GM12878 (cell line): Measurements from ENCODE around the gene KRTAP5-2. TPM values are rescaled to one million over a fixed set of nuclear protein-coding genes. Genes with fewer than 3 reads are reported as not detected.
"Not testable (repeated sequence)": the region's sequence is repeated elsewhere in the genome, so short reads cannot be mapped to it uniquely, and the experiment has no call there.

Experiments
- ATAC-seq: fragments of 200-7000 bp; cut with Tn5 transposase; 3 replicates; pipeline ENCODE4 v1.9.1; 2020; ENCODE audit warnings: mild to moderate bottlenecking, moderate library complexity
- BruUV-seq: library from RNA; stranded (reverse); fragments of 400-500 nt; replicated peaks from 2 replicates; lab custom pipeline; 2021; lab: Mats Ljungman, UMichigan
- CTCF ChIA-PET: fragments of 300-600 bp; sonication (Branson Sonifier 250); formaldehyde crosslinking; extraction: SDS; loops from one replicate; lab custom pipeline; 2021; ENCODE audit warnings: inconsistent platforms; lab: Yijun Ruan, JAX
- POLR2A ChIA-PET: fragments of 350-600 bp; formaldehyde crosslinking; extraction: SDS; loops from one replicate; lab custom pipeline; 2021; ENCODE audit warnings: inconsistent platforms; lab: Charles Lee
- RAD21 ChIA-PET: fragments of 300-600 bp; sonication (Branson Sonifier 250); formaldehyde crosslinking; loops from one replicate; lab custom pipeline; 2023; ENCODE audit warnings: antibody characterized with exemption; ENCODE audit not compliant: unreplicated experiment; lab: Charles Lee
- SMC1A ChIA-PET: fragments of 300-600 bp; sonication (Branson Sonifier 250); formaldehyde crosslinking; loops from one replicate; lab custom pipeline; 2023; ENCODE audit not compliant: unreplicated experiment, uncharacterized antibody; lab: Charles Lee
- DNase-seq: peaks from one replicate; pipeline ENCODE4 v3.0.0-alpha.2; 2011; ENCODE audit warnings: low read depth, low spot score
- FAIRE-seq: peaks from 3 replicates; lab custom pipeline; 2011; peaks lifted over from hg19 to GRCh38; lab: Jason Lieb, UNC
- H2AFZ ChIP-seq: 2 replicates; pipeline ENCODE4 v1.6.0; 2011; ENCODE audit warnings: low read depth, low read length, control low read depth; ENCODE audit not compliant: control insufficient read depth
- H3K27ac ChIP-seq: 2 replicates; pipeline ENCODE4 v1.5.1; 2011; ENCODE audit warnings: control low read depth; ENCODE audit not compliant: control insufficient read depth, insufficient read depth
- H3K27me3 ChIP-seq, 2 experiments: replicated peaks in 1 of 2; 2 replicates each; pipeline versions ENCODE4 v1.6.0 to v1.6.1; 2011; ENCODE audit warnings: low read length in 1 of 2; ENCODE audit not compliant: control insufficient read depth in 2 of 2, insufficient read depth in 2 of 2
- H3K36me3 ChIP-seq, 2 experiments: 2 replicates each; pipeline ENCODE4 v1.5.1; 2011; ENCODE audit warnings: low read length in 1 of 2; ENCODE audit not compliant: control insufficient read depth in 2 of 2, insufficient read depth in 2 of 2
- H3K4me1 ChIP-seq: 2 replicates; pipeline ENCODE4 v1.6.1; 2011; ENCODE audit warnings: mild to moderate bottlenecking, low read length, moderate library complexity, mixed read lengths; ENCODE audit not compliant: control insufficient read depth, insufficient read depth
- H3K4me2 ChIP-seq: 2 replicates; pipeline ENCODE4 v1.6.0; 2011; ENCODE audit warnings: control low read depth; ENCODE audit not compliant: control insufficient read depth, insufficient read depth
- H3K4me3 ChIP-seq: fragments of 200-600 bp; sonication (generic); 2 replicates; pipeline ENCODE4 v1.5.1; 2016
- H3K79me2 ChIP-seq: 2 replicates; pipeline ENCODE4 v1.6.0; 2011; ENCODE audit warnings: low read length; ENCODE audit not compliant: control insufficient read depth, insufficient read depth
- H3K9ac ChIP-seq: 2 replicates; pipeline ENCODE4 v1.8.0; 2011; ENCODE audit warnings: low read length, control low read depth, mixed read lengths; ENCODE audit not compliant: control insufficient read depth, insufficient read depth
- H3K9me3 ChIP-seq: replicated peaks from 3 replicates; pipeline ENCODE4 v1.5.1; 2011; ENCODE audit warnings: mild to moderate bottlenecking, low read length; ENCODE audit not compliant: control insufficient read depth, insufficient read depth
- H4K20me1 ChIP-seq: 2 replicates; pipeline ENCODE4 v1.6.0; 2011; ENCODE audit not compliant: control insufficient read depth, insufficient read depth
- NRF1 ChIP-seq: conservative IDR thresholded peaks from 2 replicates; pipeline ENCODE4 v1.6.1; 2011; ENCODE audit warnings: mild to moderate bottlenecking, low read depth, low read length, improper control_type of control experiment
- PRDM15 ChIP-seq: fragments of 450-650 bp; formaldehyde crosslinking; IDR thresholded peaks from 2 replicates; pipeline ENCODE4 v1.4.0; 2020; ENCODE audit warnings: mild to moderate bottlenecking, moderate library complexity
- SP1 ChIP-seq: IDR thresholded peaks from one replicate; pipeline ENCODE4 v1.6.1; 2011; ENCODE audit warnings: low read depth, low read length
- WGBS: methylation state at CpG from one replicate; pipeline ENCODE4 v1.1.6; 2016; ENCODE audit warnings: low lambda C conversion rate; ENCODE audit not compliant: insufficient replicate concordance, insufficient coverage; ENCODE audit errors: missing lambda C conversion rate; 5-methylcytosine and 5-hydroxymethylcytosine counted together
- in situ Hi-C: fragments of 300-500 bp; cut with MboI; formaldehyde crosslinking; loops from 9 replicates; pipeline ENCODE4 v1.14.3; 2018; ENCODE audit warnings: mixed read lengths
- intact Hi-C: fragments of 100-400 bp; cut with micrococcal nuclease; formaldehyde crosslinking; loops from one replicate; pipeline ENCODE4 v1.14.2; 2022; ENCODE audit not compliant: unreplicated experiment
- polyA plus RNA-seq, 11 experiments: library from polyadenylated mRNA; depleted of rRNA in 4 of 11; unstranded in 6 of 11; stranded (reverse) in 5 of 11; fragments of >200 nt; fragmentation: Nextera tagmentation in 4 of 11; fragmentation: Illumina TruSeq in 1 of 11; extraction: Ambion mirVana in 4 of 11; extraction: Trizol in 1 of 11; gene quantifications; 1 replicate in 1 of 11; 2 replicates in 10 of 11; pipeline versions ENCODE4 v1.2.1 to v1.2.3, GENCODE V29; 2011 to 2016; ENCODE audit warnings: inconsistent platforms in 2 of 11, missing spikeins in 2 of 11, low read depth in 1 of 11
- total RNA-seq, 4 experiments: library from RNA; depleted of rRNA in 3 of 4; stranded (reverse); fragments of >200 nt in 3 of 4; fragmentation: Illumina TruSeq in 1 of 4; extraction: Trizol in 1 of 4; gene quantifications; 2 replicates each; pipeline versions ENCODE4 v1.2.1 to v1.2.3, GENCODE V29; 2013 to 2021

The KRTAP5-2 gene
- total and polyA plus RNA-seq, 10 of the 15 experiments (the other 5 are each of a cell fraction or from before 2014, with no cell fraction given), result not detected

- H4K20me1 ChIP-seq, H3K4me1 ChIP-seq, ATAC-seq, DNase-seq, POLR2A ChIA-PET, H3K9me3 ChIP-seq, H3K27ac ChIP-seq, H2AFZ ChIP-seq, H3K4me2 ChIP-seq, in situ Hi-C loops, H3K9ac ChIP-seq, H3K4me3 ChIP-seq, H3K36me3 ChIP-seq, H3K79me2 ChIP-seq, BruUV-seq, intact Hi-C loops, FAIRE-seq, H3K27me3 ChIP-seq: not testable (repeated sequence)
- CTCF ChIA-PET, result interaction anchor here (1.0 kb wide), 1 partner anchor 8 kb away, joined by 3 read pairs; no protein-coding TSS in a partner anchor
- WGBS, result 44% methylated on average over 2 of the region's 2 CpGs
- SMC1A ChIA-PET, result interaction anchor here (0.6 kb wide), 1 partner anchor 11 kb away, joined by 3 read pairs; no protein-coding TSS in a partner anchor
- RAD21 ChIA-PET, result interaction anchor here (1.5 kb wide), 1 partner anchor 36 kb away, joined by 5 read pairs; no protein-coding TSS in a partner anchor
Observed at GRCh38 chr11:1582909-1583308, 15.2 kb downstream of the KRTAP5-2 start.

DNA sequence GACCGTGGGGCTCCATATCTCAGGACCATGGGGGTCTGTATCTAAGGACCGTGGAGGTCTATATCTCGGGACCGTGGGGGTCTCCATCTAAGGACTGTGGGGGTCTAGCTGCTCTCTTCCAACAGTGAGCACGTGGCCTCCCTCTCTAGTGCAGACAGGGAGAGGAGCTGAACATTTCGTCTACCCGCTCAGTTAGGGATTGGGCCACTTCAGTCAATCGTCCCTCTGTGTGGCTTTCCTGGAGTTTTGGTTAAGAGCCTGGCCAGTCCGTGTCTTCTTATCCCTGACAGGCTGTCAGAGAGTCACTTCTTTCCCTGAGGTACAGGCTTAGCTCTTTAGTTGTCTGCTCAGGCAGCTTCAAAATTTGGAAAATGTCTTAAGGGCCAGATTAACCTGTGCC is 16.1 kb downstream of the KRTAP5-2 start:
- CTCF ChIA-PET, result interaction anchor here (0.9 kb wide), 1 partner anchor 11 kb away, joined by 3 read pairs; no protein-coding TSS in a partner anchor
- SMC1A ChIA-PET, result no interaction called here

More for the DNA sequence above, 16.1 kb downstream of the KRTAP5-2 start:
- no peaks in the 10 kb centered on the region for H3K4me1 ChIP-seq
- no peak overlapping the region for H2AFZ ChIP-seq
- POLR2A ChIA-PET, result no interaction called here
- H3K9ac ChIP-seq, result no peak overlapping the region
- no peaks in the 10 kb centered on the region; a peak in 1 of 4 replicates for H3K27me3 ChIP-seq
- no peak overlapping the region for H3K4me2 ChIP-seq
- BruUV-seq, result no TSS peak
- intact Hi-C loops (no loop called here), in situ Hi-C loops (no loop called here)
- no peaks in the 10 kb centered on the region for H3K36me3 ChIP-seq
- H3K9me3 ChIP-seq, result peaks cover 4% of the 10 kb centered on the region; the same call in 1 of the 3 replicates
- 30% methylated on average over 9 of the region's 9 CpGs for WGBS
- H3K4me3 ChIP-seq, result no peak overlapping the region
- no peak for DNase-seq
- ATAC-seq, result no peak
- H3K27ac ChIP-seq, result no peak overlapping the region
- TF ChIP-seq PRDM15 (CRISPR knock-in tag) (no peak), NRF1 (no peak), SP1 (no peak)
- no peaks in the 10 kb centered on the region for H3K79me2 ChIP-seq
- H4K20me1 ChIP-seq, result no peaks in the 10 kb centered on the region
- RAD21 ChIA-PET, result interaction anchor here (1.5 kb wide), 1 partner anchor 35 kb away, joined by 5 read pairs; no protein-coding TSS in a partner anchor
- FAIRE-seq, result no peak
